Brain microvascular endothelial cell (primary cell): ENCODE measurements around the gene FILIP1.
A peak's percentile ranks its signal among the peaks of the same experiment; 100 is the strongest.

Experiments used
- DNase-seq: peaks from one replicate; pipeline ENCODE4 v3.0.0-alpha.2; 2020
- H3K27ac ChIP-seq: fragments of 250-450 bp; sonication (Bioruptor Pico); 2 replicates; pipeline ENCODE4 v1.5.1; 2020; ENCODE audit warnings: mild to moderate bottlenecking, moderate library complexity
- H3K27me3 ChIP-seq: fragments of 250-450 bp; sonication (Bioruptor Pico); replicated peaks from 2 replicates; pipeline ENCODE4 v1.5.1; 2020; ENCODE audit warnings: mild to moderate bottlenecking
- H3K36me3 ChIP-seq: fragments of 250-450 bp; sonication (Bioruptor Pico); replicated peaks from 2 replicates; pipeline ENCODE4 v1.5.1; 2020; ENCODE audit warnings: mild to moderate bottlenecking
- H3K4me3 ChIP-seq: 2 replicates; pipeline ENCODE4 v1.5.1; 2011; ENCODE audit warnings: low read depth, mild to moderate bottlenecking, control low read depth, low read length, moderate library complexity
- CTCF ChIP-seq: IDR thresholded peaks from 2 replicates; pipeline ENCODE4 v1.5.1; 2011; ENCODE audit warnings: low read depth, mild to moderate bottlenecking, moderate library complexity, low read length, control low read depth, inconsistent platforms; ENCODE audit errors: missing control alignments
- in situ Hi-C: cut with HindIII; loops from 2 replicates; pipeline ENCODE4 v1.10.0; 2017; ENCODE audit warnings: low sequenced_read_pairs, low pct_ligation_motif_present

FILIP1 gene

GRCh38 chr6:75288023-75288422 is 205.6 kb downstream of the FILIP1 start:
- no peak overlapping the region for H3K27ac ChIP-seq
- in situ Hi-C loops = loop anchor here (25.0 kb wide), 1 partner anchor 249 kb away; no protein-coding TSS in a partner anchor
- no peak for TF ChIP-seq CTCF
- no peaks in the 10 kb centered on the region for H3K27me3 ChIP-seq
- no peaks in the 10 kb centered on the region for H3K36me3 ChIP-seq
- no peak overlapping the region for H3K4me3 ChIP-seq
- DNase-seq = no peak

DNA sequence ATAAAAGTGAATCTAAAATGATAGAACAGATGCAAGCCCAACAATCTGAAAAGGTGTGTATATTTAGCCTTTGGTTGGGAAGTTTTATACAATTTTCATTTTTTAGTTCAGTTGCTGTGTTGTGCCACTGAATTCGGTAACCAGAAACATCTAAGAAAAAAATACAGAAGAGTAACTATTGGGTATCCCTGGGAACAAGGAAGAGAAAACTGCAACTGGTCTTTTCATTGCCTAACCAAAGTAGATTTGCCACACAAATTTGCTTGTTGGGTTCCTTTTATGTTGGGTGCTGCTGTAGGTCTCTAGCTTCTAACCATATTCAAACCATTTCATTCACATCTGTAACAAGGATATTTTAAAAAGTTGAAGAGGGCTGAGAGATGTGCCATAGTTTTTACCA is 206.2 kb downstream of the FILIP1 start:
- Histone ChIP-seq H3K4me3 (no peak overlapping the region), H3K27me3 (no peaks in the 10 kb centered on the region), H3K36me3 (no peaks in the 10 kb centered on the region), H3K27ac (no peak overlapping the region)
- in situ Hi-C loops = loop anchor here (25.0 kb wide), 1 partner anchor 250 kb away; no protein-coding TSS in a partner anchor
- no peak for DNase-seq
- TF ChIP-seq CTCF = no peak

DNA sequence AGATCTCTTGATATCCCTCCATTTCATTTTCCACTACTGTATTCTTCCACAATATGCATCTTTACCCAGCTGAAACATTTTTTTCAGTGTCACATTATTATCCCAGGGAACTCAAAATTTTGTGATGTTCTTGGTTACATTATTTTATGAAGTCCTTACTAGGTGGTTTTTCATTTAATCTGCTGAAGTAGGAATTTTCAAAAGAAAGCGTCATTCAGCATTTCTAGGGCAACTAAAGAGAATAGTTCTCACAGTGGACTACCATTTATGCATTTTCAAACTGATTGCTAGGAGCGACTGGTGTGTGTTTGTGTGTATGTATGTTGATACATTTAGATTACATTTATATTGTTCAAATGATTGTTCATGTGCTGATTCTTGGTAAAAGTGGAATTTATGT is 206.6 kb downstream of the FILIP1 start:
- Histone ChIP-seq H3K36me3 (no peaks in the 10 kb centered on the region), H3K27ac (no peak overlapping the region), H3K4me3 (no peak overlapping the region), H3K27me3 (no peaks in the 10 kb centered on the region)
- TF ChIP-seq CTCF = no peak
- no peak for DNase-seq
- in situ Hi-C loops = loop anchor here (25.0 kb wide), 1 partner anchor 250 kb away; no protein-coding TSS in a partner anchor

DNA sequence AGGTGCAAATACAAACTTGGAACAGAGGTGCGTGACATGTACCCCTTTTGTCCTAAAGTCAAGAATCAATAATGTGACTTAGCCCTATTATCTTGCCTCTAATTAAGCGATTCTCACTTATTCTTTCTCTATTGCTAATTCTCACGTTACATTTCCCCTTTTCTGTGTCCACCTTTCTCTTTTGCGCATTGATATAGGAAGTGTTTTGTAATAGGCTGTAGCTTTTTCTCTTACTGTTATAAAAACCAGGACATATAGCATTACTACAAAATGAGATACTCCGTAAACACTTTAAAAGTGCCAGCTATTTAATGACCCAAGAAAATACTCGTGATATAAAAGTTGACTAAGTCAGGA is 208.3 kb downstream of the FILIP1 start:
- no peak for DNase-seq
- TF ChIP-seq CTCF = no peak

GRCh38 chr6:75284632-75285282 is 208.8 kb downstream of the FILIP1 start, which contains the start of gene TMEM30A:
TMEM30A (minus strand) TSS chr6:75284792; CDS start chr6:75284638, 154 bp downstream.
- H3K4me3 ChIP-seq = peak within 1 kb of the TSS; percentile 96
- DNase-seq = peak; percentile 99
- H3K27me3 ChIP-seq = no peaks in the 10 kb centered on the region
- TF ChIP-seq CTCF = no peak
- peak within 1 kb of the TSS; percentile 79 for H3K27ac ChIP-seq
- in situ Hi-C loops = loop anchor here (25.0 kb wide), 1 partner anchor 253 kb away; no protein-coding TSS in a partner anchor
- no peaks in the 10 kb centered on the region for H3K36me3 ChIP-seq

More for the DNA sequence above, 208.3 kb downstream of the FILIP1 start:
- Histone ChIP-seq H3K27me3 (no peaks in the 10 kb centered on the region), H3K4me3 (peak overlapping the region; percentile 96), H3K36me3 (no peaks in the 10 kb centered on the region), H3K27ac (peak overlapping the region; percentile 51)
- in situ Hi-C loops = loop anchor here (25.0 kb wide), 1 partner anchor 252 kb away; no protein-coding TSS in a partner anchor
